ENCODE results near the gene TRAIP.
"Not testable (repeated sequence)": the region's sequence is repeated elsewhere in the genome, so short reads cannot be mapped to it uniquely, and the experiment has no call there.

Gene TRAIP

DNA sequence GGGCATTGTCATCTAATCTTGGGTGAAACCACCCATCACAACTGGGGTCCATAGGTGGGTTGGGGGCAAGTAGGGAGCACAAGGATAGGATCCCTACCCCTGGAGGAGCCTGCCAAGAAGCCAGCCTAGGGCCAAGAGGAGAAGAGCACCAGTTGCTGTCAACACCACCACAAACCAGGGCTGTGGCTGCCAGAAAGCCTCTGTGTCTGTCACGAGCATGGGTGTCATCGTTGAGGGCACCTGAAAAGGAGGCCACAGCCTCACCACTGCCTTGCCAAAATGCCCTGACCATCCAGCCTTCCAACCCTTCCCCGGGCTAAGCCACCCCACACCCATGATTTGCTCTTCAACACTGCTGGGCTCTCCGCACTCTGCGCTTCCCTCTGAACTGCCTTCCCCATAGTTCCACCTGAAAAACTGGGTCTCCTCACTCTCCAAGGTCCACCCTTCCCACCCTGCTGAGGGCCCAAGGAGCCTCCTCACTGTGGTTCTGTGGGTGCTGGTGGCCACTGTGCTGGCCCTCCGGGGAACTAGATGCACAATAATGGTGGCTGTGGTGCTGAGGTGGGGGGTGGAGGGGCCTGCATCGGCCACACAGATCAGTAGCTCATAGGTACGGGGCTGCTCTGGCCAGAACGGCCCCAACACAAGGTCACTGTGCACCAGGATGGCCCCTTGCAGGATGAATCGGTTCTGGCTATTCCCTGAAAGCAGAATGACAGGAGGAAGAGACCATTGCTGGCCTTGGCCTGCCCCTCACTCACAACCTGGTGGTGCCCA, 63.8 kb downstream of the TRAIP start:
- DNase-seq (ENCODE audit: low read depth, low spot score), result no peak

DNA sequence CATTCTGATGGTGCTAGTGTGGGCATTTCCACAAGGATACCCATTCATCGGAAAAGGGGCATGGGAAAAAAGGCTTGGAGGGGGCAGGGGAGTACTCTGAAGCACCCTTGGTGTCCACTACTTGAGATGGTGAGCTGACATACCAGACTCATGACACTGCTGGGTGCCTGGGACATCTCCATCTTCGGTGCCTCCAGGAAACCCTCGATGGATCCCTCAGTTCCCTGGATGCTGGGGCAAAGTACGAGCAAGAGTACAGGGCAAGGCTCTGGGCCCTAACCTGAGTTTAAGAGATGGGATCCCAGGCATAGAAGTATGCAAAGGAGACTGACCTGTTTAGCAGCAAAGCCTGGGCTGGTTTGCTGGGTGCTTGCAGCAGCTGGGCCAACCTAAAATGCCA, 64.8 kb downstream of the TRAIP start:
- DNase-seq (ENCODE audit: low read depth, low spot score), result no peak

DNA sequence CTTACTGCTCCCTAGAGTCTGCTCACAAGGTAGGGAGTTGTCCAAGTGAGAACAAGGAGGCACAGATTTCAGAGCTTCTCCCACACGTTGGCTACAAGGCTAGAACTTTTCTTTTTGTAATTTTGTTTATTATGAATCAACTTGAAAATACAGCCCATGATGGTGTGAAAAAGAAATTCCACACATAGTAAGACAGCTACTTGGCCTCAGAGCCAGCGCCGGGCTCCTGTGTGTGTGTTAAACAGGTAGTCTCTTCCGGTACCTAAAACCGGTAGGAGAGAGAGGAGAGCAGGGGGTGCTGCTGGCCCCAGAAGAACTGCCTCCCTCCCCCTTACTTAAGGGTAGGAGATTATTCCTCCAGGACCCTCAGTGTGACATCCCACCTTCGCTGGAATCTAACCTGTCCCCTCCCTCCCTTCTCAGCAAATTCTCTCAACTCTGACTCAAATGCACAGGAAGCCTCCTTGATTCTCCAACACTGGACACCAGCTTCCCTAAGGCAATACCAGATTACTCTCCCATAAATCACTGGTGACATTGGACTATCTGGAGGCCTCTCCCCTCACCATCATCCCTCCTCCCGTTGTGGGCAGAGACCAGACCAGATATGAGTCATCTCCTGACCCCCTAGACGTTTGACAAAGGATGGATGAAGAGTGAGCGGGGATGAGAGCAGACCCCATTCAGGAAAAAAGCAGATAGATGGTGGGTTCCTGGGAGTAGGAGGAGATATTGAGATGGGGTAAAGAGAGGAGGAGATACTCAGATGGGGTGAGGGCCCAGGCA, 65.5 kb downstream of the TRAIP start:
- no peak for DNase-seq (ENCODE audit: low read depth, low spot score)

DNA sequence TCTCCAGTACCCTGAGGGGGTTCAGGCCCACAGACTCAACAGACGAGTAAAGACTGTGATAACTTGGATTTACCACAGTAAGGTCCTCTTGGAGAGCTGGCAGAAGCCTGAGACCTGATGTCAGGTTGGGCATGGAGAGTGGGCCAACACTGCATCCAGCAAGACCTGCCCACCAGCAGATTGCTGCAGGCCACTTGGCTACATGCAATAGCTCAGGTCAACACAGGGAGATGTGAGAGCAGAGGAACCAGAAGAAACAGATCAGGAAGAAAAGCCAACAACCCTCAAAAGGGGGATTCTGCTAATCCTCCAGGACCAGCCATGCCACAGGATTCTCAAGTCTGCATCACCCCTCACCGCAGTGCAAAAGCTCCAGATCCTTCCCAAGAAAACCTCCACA, 68.3 kb downstream of the TRAIP start:
- DNase-seq (ENCODE audit: low read depth, low spot score), result no peak

DNA sequence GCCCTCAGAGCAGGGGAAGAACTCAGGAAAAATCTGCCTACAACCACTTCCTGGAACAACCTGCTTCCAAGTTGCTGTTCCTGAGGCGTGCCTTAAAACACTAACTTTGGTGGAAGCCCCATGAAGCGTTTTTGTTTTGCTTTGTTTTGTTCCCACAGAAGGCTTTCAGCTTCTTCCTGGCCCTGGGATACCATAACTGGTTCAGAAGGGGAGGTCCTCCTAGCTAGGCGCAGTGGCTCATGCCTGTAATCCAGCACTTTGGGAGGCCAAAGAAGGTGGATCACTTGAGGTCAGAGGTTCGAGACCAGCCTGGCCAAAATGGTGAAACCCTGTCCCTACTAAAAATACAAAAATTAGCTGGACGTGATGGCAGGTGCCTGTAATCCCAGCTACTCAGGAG, 68.8 kb downstream of the TRAIP start:
- DNase-seq (ENCODE audit: low read depth, low spot score), result no peak

DNA sequence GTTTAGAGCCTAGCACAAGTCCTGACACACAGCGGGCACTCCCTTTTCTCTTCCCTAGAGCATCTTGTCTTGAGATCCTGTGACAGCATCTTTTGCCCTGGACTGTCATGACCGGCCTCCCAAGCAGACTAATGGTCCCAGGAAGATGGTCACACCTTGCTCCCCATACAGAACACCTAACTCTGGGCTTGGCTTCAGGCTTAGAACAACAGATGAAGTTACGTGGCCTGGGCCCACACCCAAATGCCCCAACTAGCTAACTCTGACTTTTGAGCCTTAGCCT, 69.2 kb downstream of the TRAIP start:
- DNase-seq (ENCODE audit: low read depth, low spot score), result no peak

DNA sequence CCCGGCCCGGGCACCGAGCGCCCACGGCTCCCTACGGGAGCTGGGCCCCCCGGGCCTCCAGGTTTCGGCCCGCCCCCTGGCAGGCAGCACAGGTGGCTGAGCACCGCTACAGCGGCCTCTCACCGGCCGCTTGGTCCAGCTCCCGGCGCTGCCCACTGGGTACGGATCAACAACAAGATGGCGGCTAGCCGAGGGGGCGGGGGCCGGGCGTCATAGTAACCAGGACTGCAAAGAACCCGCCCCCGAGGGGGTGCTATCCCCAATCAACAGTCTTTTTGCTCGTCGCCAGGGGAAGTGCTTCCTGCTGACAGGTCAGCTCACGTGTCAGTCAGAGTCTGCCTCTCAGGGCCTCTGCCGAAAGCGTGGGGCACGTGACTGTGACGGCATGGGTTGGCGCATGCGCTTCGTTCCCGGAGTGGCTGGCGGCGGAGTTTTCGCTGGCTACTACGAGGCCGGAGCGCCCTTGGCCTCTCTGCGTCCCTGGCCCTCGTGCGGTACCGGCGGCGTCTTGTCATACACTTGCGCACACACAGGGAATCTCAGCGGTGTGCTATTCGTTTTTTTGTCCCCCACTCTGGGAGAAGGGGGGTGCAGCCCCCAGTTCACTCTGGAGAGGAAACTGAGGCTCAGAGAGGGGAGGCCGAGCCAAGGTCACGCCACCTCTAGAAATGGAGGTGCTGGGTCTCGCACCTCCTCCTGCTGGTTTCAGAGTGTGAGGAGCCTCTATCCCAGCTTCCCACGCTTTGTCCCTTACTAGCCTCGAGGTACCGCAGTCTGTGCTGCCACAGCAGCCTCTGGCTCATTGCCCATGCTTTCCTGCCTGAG, 69.8 kb downstream of the TRAIP start, which contains the start of gene IP6K1:
IP6K1 (minus strand) TSS at position 186 of the 825 bp plus-strand sequence. CDS start 38,502 bp downstream, outside the sequence.
- peak; percentile 100 for DNase-seq (ENCODE audit: low read depth, low spot score)

DNA sequence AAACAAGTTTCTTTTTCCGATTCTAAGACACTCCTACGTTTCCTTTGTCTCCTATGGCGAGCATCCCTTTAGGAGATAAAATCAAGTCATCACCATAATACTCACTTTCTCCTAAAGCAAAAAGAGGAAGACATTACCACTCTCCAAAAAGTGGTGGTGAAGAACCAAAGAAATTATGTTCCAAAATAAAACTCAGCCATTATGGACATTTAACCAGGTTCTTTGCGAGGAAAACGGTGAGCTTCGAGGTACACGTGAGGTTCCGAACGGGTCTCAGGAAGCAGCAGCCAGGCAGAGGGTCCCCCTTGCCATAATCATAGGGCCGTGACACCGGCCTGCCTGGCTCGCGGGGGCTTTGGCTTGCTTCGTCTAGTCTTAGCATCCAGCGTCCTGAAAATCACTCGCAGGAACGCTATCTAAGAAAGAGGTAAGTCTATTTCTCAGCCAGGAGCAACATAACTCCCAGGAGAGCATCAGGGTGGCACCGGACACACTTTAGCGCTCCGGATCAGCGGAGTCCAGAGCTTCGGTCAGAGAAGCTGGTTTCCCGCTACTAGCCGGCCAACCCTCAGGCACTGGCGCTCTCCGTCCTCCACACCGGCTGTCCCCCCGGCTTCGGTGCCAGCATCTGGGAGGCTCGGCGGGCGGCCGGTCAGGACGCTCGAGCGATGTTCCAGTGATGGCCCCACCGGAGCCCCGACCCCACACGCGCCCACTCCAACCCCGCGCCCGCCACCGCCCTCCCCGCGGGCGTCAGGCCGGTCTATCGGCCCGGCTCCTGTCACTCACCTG, 70.6 kb downstream of the TRAIP start:
- no peak for DNase-seq (ENCODE audit: low read depth, low spot score)

DNA sequence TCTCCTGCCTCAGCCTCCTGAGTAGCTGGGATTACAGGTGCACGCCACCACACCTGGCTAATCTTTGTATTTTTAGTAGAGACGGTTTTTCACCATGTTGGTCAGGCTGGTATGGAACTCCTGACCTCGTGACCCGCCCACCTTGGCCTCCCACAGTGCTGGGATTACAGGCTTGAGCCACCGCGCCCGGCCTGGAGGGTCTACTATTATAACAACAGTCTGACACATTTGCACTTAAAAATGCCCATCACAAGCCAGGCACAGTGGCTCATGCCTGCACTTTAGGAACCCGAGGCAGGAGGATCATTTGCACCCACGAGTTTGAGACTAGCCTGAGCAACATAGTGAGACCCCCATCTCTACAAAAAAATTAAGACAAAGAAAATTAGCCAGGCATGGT, 74.1 kb downstream of the TRAIP start:
- not testable (repeated sequence) for DNase-seq (ENCODE audit: low read depth, low spot score)

DNA sequence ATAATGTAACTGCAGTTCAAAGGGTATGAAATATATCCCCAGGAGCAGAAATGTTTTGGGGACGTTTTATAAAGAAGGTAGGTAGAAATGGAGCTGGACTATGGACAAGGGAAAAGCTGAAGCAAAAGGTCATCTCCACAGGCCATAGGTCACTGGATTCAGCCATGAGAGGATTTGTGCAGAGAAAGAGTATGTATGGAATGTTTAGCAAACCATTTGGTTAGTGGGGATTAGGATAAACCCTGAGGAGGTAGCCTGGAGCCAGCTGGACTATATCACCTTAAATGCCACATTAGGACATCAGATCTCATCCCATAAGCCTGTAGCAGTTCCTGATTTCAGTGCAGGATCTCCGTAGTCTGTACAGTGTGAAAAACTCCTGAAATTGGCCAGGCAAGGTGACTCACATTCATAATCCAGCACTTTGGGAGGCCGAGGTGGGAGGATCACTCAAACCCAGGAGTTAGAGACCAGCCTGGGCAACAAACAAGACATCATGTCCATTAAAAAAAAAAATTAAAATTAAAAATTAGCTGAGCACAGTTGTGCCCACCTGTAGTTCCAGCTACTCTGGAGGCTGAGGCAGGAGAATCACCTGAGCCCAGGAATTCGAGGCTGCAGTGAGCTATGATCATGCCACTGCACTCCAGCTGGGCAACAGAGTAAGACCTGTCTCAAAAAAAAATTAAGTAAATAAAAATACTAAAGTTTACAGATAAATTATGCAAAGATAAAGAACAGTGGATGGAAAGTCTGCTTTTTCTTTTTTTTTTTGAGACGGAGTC, 74.8 kb downstream of the TRAIP start:
- no peak for DNase-seq (ENCODE audit: low read depth, low spot score)

DNA sequence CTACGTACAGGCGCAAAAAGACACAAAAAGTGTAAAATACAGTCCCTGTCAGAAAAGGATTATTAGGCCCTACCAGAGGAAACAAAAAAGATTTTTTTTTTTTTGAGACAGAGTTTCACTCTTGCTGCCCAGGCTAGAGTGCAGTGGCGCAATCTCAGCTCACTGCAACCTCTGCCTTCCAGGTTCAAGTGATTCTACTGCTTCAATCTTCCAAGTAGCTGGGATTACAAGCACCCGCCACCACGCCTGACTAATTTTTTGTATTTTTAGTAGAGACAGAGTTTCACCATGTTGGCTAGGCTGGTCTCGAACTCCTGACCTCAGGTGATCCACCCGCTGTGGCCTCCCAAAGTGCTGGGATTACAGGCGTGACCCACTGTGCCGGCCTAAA, 75.4 kb downstream of the TRAIP start:
- DNase-seq (ENCODE audit: low read depth, low spot score), result not testable (repeated sequence)

DNA sequence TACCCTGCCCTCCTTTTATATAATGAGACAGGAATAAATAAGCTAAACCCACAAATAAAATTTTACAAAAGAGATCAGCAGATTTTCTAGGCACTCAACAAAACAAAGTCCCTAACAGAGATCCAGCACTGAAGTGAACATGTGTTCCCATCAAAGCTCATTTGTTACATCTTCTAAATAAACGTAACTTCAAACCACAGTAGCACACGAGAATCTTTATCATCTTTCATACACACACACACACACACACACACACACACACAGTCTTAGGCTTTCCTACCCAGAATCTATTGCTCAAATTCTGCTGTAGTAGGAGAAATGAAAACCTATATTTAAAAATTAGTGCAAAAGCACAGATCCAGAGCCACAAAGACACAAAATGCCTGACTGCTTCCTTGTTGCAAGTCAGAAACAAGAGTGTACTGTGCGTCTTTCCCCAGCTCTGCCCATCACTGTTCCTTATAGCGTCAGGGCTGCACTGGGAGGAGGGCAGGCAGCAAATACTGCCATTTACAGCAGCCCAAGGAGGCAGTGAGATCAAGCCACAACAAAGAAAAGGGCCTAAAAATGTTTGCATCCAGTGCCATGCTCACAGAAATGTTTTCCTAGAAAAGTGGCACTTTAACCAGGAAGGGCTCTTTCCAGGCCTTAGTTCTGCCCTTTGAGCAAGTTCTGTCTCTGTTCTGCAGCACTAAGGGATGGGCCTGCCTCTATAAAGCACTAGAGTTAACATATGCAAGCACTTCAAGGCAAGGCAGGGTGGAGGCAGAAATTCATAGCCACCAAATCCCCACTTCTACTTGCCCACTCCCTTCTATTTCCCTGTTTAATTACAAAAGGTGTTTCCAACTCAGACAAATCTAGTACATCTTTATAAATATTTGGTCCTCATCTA, 76.0 kb downstream of the TRAIP start:
- no peak for DNase-seq (ENCODE audit: low read depth, low spot score)

DNA sequence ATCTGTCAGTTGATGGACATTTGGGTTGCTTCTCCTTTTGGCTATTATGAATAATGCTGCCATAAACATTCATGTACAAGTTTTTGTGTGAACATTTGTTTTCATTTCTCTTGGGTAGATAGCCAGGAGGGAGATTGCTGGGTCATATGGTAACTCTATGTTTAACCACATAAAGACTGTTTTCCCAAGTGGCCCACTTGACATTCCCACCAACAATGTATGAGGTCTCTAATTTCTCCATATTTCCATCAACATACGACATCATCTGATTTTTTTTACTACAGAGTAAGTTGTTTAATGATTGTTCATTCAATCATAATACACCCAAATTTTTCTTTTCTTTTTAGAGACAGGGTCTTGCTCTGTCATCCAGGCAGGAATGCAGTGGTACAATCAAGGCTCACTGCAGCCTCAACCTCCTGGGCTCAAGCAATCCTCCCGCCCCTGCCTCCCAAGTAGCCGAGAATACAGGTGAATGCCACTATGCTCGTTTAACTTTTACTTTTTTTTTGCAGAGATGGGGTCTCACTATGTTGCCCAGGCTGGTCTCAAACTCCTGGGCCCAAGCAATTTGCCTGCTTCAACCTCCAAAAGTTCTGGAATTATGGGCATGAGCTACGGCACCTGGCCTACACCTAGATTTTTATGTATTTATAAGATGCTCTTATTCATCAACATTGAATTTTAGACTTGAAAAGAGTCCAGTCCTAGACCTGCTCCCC, 76.8 kb downstream of the TRAIP start:
- no peak for DNase-seq (ENCODE audit: low read depth, low spot score)
